OCI-LY7 (cell line): ENCODE measurements around the gene SDCCAG8. TPM values are rescaled to one million over a fixed set of nuclear protein-coding genes. Genes with fewer than 3 reads are reported as not detected.

Experiments
- BruUV-seq: library from RNA; stranded (reverse); fragments of 400-500 nt; replicated peaks from 2 replicates; lab custom pipeline; 2021; lab: Mats Ljungman, UMichigan
- CTCF ChIA-PET: fragments of 300-600 bp; sonication (Branson Sonifier 250); formaldehyde crosslinking; loops from one replicate; lab custom pipeline; 2022; ENCODE audit warnings: antibody characterized with exemption; ENCODE audit not compliant: unreplicated experiment; lab: Charles Lee
- POLR2A ChIA-PET: fragments of 300-600 bp; sonication (Branson Sonifier 250); formaldehyde crosslinking; loops from one replicate; lab custom pipeline; 2022; ENCODE audit warnings: antibody characterized with exemption; lab: Charles Lee
- DNase-seq: peaks from one replicate; pipeline ENCODE4 v3.0.0-alpha.2; 2015; ENCODE audit warnings: low spot score
- H2AFZ ChIP-seq: fragments of 200-600 bp; sonication (generic), shearing (Covaris generic); 2 replicates; pipeline ENCODE4 v1.6.1; 2014; ENCODE audit warnings: mild to moderate bottlenecking, antibody characterized with exemption, low read length, moderate library complexity
- H3K27ac ChIP-seq: fragments of 200-600 bp; sonication (generic); 2 replicates; pipeline ENCODE4 v1.5.1; 2014; ENCODE audit warnings: mixed run types, low read depth, mild to moderate bottlenecking, moderate library complexity, low read length, inconsistent platforms; ENCODE audit not compliant: poor library complexity, severe bottlenecking
- H3K36me3 ChIP-seq: fragments of 200-600 bp; sonication (generic); 2 replicates; pipeline ENCODE4 v1.6.1; 2014; ENCODE audit warnings: mild to moderate bottlenecking, antibody characterized with exemption, low read length, moderate library complexity, mixed read lengths; ENCODE audit not compliant: insufficient read depth
- H3K4me1 ChIP-seq: fragments of 200-600 bp; sonication (generic); 2 replicates; pipeline ENCODE4 v1.5.1; 2014; ENCODE audit warnings: mild to moderate bottlenecking, low read length; ENCODE audit not compliant: insufficient read depth, poor library complexity, severe bottlenecking
- H3K4me2 ChIP-seq: fragments of 200-600 bp; sonication (generic); 2 replicates; pipeline ENCODE4 v1.6.1; 2014; ENCODE audit warnings: mild to moderate bottlenecking, low read length
- H3K4me3 ChIP-seq: fragments of 200-600 bp; sonication (generic); 2 replicates; pipeline ENCODE4 v1.5.1; 2014; ENCODE audit warnings: mild to moderate bottlenecking, low read depth, low read length; ENCODE audit not compliant: poor library complexity, severe bottlenecking
- H3K79me2 ChIP-seq: fragments of 200-600 bp; sonication (generic); 2 replicates; pipeline ENCODE4 v1.6.1; 2016; ENCODE audit warnings: low read depth, mild to moderate bottlenecking, low read length, moderate library complexity, mixed read lengths; ENCODE audit not compliant: insufficient read depth
- H3K9me2 ChIP-seq: fragments of 200-600 bp; sonication (generic); 2 replicates; pipeline ENCODE4 v1.6.1; 2016; ENCODE audit warnings: mild to moderate bottlenecking, low read length, mixed read lengths; ENCODE audit not compliant: insufficient read depth
- H3K9me3 ChIP-seq: fragments of 200-600 bp; sonication (generic); 2 replicates; pipeline ENCODE4 v1.6.1; 2014; ENCODE audit warnings: mild to moderate bottlenecking, mixed run types, low read length, mixed read lengths
- H4K20me1 ChIP-seq: fragments of 200-600 bp; sonication (generic); 2 replicates; pipeline ENCODE4 v1.6.1; 2014; ENCODE audit warnings: mild to moderate bottlenecking, antibody characterized with exemption, low read length, moderate library complexity, mixed read lengths; ENCODE audit not compliant: insufficient read depth
- CTCF ChIP-seq: fragments of 200-600 bp; sonication (generic); conservative IDR thresholded peaks from 2 replicates; pipeline ENCODE4 v1.5.1; 2014; ENCODE audit warnings: mild to moderate bottlenecking, antibody characterized with exemption, low read length, moderate library complexity, mixed read lengths
- EZH2phosphoT487 ChIP-seq: fragments of 200-600 bp; sonication (generic); IDR thresholded peaks from 2 replicates; pipeline ENCODE4 v1.6.1; 2018; ENCODE audit warnings: low read depth, borderline replicate concordance, mild to moderate bottlenecking, mixed run types, antibody characterized with exemption, low read length, moderate library complexity, mixed read lengths
- intact Hi-C: fragments of 100-400 bp; cut with micrococcal nuclease; formaldehyde crosslinking; loops from one replicate; pipeline ENCODE4 v1.10.0; 2022; ENCODE audit not compliant: unreplicated experiment
- total RNA-seq, 2 experiments: library from RNA; depleted of rRNA in 1 of 2; stranded (reverse); fragments of >200 nt in 1 of 2; shearing (Covaris generic) in 1 of 2; gene quantifications; 2 replicates each; pipeline ENCODE4 v1.2.3, GENCODE V29; 2014 to 2022

The SDCCAG8 gene
- total RNA-seq, 2 experiments from 2014 or later, result 18.1 to 28.7 TPM

DNA sequence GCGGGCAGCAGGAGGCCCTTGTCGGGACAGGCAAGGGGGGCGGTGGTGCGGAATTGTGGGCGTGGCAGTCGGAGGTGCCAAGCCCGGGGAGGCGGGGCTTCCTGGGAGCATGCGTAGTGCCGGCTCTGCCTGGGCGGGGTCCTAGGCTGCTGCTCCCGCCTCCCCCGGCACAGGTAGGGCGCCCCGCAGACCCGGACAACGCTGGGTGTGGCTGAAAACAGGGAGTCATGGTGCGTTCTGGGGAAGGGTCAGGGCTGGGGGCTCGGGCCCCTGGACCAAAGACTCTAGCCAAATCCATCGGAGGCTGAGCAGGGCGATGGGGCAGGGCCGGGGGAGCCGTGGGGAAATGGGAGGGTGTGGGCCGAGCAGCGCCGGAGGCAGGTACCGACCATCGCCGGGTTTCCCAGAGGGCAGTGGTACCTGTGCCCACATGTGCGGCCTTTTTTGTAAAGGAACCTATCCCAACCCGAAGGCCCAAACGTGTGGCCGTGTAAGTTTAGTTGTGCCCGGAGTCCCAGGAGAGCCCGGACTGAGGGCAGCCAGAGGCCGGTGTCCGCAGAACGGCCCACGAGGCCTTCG lies 231.9 kb downstream of the SDCCAG8 start:
- no peak overlapping the region for H2AFZ ChIP-seq
- H4K20me1 ChIP-seq, result no peaks in the 10 kb centered on the region
- H3K79me2 ChIP-seq, result no peaks in the 10 kb centered on the region
- intact Hi-C loops, result no loop called here
- no peaks in the 10 kb centered on the region for H3K9me2 ChIP-seq
- TF ChIP-seq CTCF (no peak), EZH2phosphoT487 (no peak)
- CTCF ChIA-PET, result no interaction called here
- no peaks in the 10 kb centered on the region for H3K9me3 ChIP-seq
- DNase-seq, result no peak
- POLR2A ChIA-PET, result no interaction called here
- H3K36me3 ChIP-seq, result no peaks in the 10 kb centered on the region
- no peak overlapping the region for H3K27ac ChIP-seq
- H3K4me2 ChIP-seq, result no peak overlapping the region
- no TSS peak for BruUV-seq
- no peaks in the 10 kb centered on the region for H3K4me1 ChIP-seq
- no peak overlapping the region for H3K4me3 ChIP-seq

DNA sequence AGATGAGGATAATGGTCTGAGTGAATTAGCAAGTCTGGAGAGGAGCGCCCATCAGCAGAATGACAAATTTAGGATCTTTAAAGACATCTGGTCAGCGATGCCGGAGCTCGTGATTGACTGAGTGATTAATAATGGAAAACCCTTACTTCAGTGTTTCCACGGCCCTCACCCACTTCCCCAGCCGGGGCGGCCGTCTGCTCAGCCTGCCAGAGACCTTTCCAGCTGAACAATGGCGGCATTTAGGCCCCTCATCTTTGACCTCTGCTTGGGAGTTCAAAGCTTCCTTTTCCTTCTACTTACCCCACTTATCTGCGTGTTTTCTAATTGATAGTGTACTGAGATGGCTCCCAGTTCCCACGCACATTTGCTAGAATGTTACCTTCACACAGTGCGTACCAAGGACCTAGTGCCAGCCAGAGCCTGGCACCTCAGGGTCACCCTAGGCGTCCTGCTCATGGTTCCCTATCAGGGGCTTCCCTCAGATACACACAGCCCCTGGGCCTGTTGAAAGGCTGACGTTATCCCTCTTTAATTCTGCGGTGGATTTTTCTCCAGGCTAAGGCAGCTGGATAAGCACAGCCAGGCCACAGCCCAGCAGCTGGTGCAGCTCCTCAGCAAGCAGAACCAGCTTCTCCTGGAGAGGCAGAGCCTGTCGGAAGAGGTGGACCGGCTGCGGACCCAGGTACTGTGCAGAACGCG lies 232.8 kb downstream of the SDCCAG8 start:
- no TSS peak for BruUV-seq
- no peak for DNase-seq
- ChIA-PET POLR2A (interaction anchor here (0.6 kb wide), 1 partner anchor 98 kb away, joined by 4 read pairs; no protein-coding TSS in a partner anchor), CTCF (no interaction called here)
- H3K4me3 ChIP-seq, result no peak overlapping the region
- intact Hi-C loops, result no loop called here
- H3K79me2 ChIP-seq, result no peaks in the 10 kb centered on the region
- TF ChIP-seq EZH2phosphoT487, result no peak
- TF ChIP-seq CTCF, result no peak
- no peak overlapping the region for H3K27ac ChIP-seq
- no peaks in the 10 kb centered on the region for H3K36me3 ChIP-seq
- no peaks in the 10 kb centered on the region for H3K9me3 ChIP-seq
- H2AFZ ChIP-seq, result no peak overlapping the region
- no peaks in the 10 kb centered on the region for H3K4me1 ChIP-seq
- H3K9me2 ChIP-seq, result no peaks in the 10 kb centered on the region
- no peaks in the 10 kb centered on the region for H4K20me1 ChIP-seq
- H3K4me2 ChIP-seq, result no peak overlapping the region

GRCh38 chr1:243489158-243489527 lies 233.3 kb downstream of the SDCCAG8 start:
- Histone ChIP-seq H3K9me2 (no peaks in the 10 kb centered on the region), H3K27ac (no peak overlapping the region), H2AFZ (no peak overlapping the region), H3K4me3 (no peak overlapping the region), H3K4me2 (no peak overlapping the region), H3K9me3 (no peaks in the 10 kb centered on the region), H3K36me3 (no peaks in the 10 kb centered on the region), H3K4me1 (no peaks in the 10 kb centered on the region), H3K79me2 (no peaks in the 10 kb centered on the region), H4K20me1 (no peaks in the 10 kb centered on the region)
- no peak for TF ChIP-seq CTCF
- no peak for TF ChIP-seq EZH2phosphoT487
- ChIA-PET POLR2A (interaction anchor here (0.6 kb wide), 1 partner anchor 98 kb away, joined by 4 read pairs; no protein-coding TSS in a partner anchor), CTCF (no interaction called here)
- no TSS peak for BruUV-seq
- no peak for DNase-seq
- intact Hi-C loops, result no loop called here
